Lower leg skin (tissue), 4 donors: ENCODE data around the gene C17orf50. TPM values are rescaled to one million over a fixed set of nuclear protein-coding genes. Genes with fewer than 3 reads are reported as not detected.
A peak's percentile ranks its signal among the peaks of the same experiment; 100 is the strongest.

Experiments
- DNase-seq, 2 donors: peaks; one replicate each; pipeline ENCODE4 v3.0.0-alpha.2; 2019; ENCODE audit warnings: low spot score in 2 of 2
- H3K4me3 ChIP-seq: fragments of 200-600 bp; sonication (generic); 2 replicates; pipeline ENCODE4 v1.5.1; 2017; ENCODE audit warnings: mild to moderate bottlenecking, low read depth; ENCODE audit not compliant: poor library complexity, severe bottlenecking
- CTCF ChIP-seq, 3 donors: fragments of 450-650 bp; IDR thresholded peaks; one replicate each; pipeline ENCODE4 v1.5.1; 2016; ENCODE audit warnings: antibody characterized with exemption in 3 of 3, mild to moderate bottlenecking in 3 of 3, moderate library complexity in 2 of 3
- POLR2A ChIP-seq, 2 donors: fragments of 450-650 bp; IDR thresholded peaks; one replicate each; pipeline ENCODE4 v1.6.1; 2016 to 2017; ENCODE audit warnings: antibody characterized with exemption in 2 of 2, mild to moderate bottlenecking in 1 of 2, moderate library complexity in 1 of 2
- WGBS, 2 donors: methylation state at CpG; one replicate each; pipeline ENCODE4 v1.1.5; 2018; 5-methylcytosine and 5-hydroxymethylcytosine counted together
- intact Hi-C: fragments of 100-400 bp; cut with DNase I; formaldehyde crosslinking; loops from one replicate; pipeline ENCODE4 v1.15.0; 2023; ENCODE audit warnings: low total_unique reads
- total RNA-seq, 4 donors: library from RNA; depleted of rRNA; stranded (reverse); fragments of >200 nt; gene quantifications; one replicate each; pipeline ENCODE4 v1.1.0, GENCODE V29; 2016

Gene C17orf50
- total RNA-seq, 4 donors from 2014 or later = not detected

GRCh38 chr17:35726127-35726952 lies 34.3 kb upstream of the C17orf50 start:
- no peak for TF ChIP-seq CTCF (IDR thresholded peaks at IDR 0.05)
- TF ChIP-seq POLR2A (IDR thresholded peaks at IDR 0.05) = no peak
- WGBS, 2 donors = 50 to 53% methylated on average over 6 of the region's 6 CpGs
- peak in 1 of 2 donors; percentile 88 for DNase-seq
- intact Hi-C loops = no loop called here
- no peak overlapping the region for H3K4me3 ChIP-seq

GRCh38 chr17:35726953-35727460 lies 33.7 kb upstream of the C17orf50 start:
- intact Hi-C loops = no loop called here
- DNase-seq = no peak
- no peak for TF ChIP-seq CTCF (IDR thresholded peaks at IDR 0.05)
- TF ChIP-seq POLR2A (IDR thresholded peaks at IDR 0.05) = no peak
- 81% methylated on average over 5 of the region's 5 CpGs for WGBS, 2 donors
- no peak overlapping the region for H3K4me3 ChIP-seq

GRCh38 chr17:35727635-35728034 lies 33.1 kb upstream of the C17orf50 start:
- DNase-seq = no peak
- intact Hi-C loops = no loop called here
- TF ChIP-seq CTCF (IDR thresholded peaks at IDR 0.05) (no peak), POLR2A (IDR thresholded peaks at IDR 0.05) (no peak)
- H3K4me3 ChIP-seq = no peak overlapping the region
- 88 to 92% methylated on average over 5 of the region's 5 CpGs for WGBS, 2 donors

- WGBS, 2 donors = 81 to 88% methylated on average over 3 of the region's 3 CpGs
- H3K4me3 ChIP-seq = no peak overlapping the region
- intact Hi-C loops = no loop called here
- no peak for TF ChIP-seq POLR2A (IDR thresholded peaks at IDR 0.05)
- TF ChIP-seq CTCF (IDR thresholded peaks at IDR 0.05) = no peak
- peak in 1 of 2 donors; percentile 74 for DNase-seq
Measured at GRCh38 chr17:35728551-35728950, 32.1 kb upstream of the C17orf50 start.

GRCh38 chr17:35729405-35729833 lies 31.3 kb upstream of the C17orf50 start:
- TF ChIP-seq POLR2A (IDR thresholded peaks at IDR 0.05) (no peak), CTCF (IDR thresholded peaks at IDR 0.05) (no peak)
- DNase-seq = no peak
- intact Hi-C loops = no loop called here
- 75 to 80% methylated on average over 4 of the region's 4 CpGs for WGBS, 2 donors
- H3K4me3 ChIP-seq = no peak overlapping the region
